A549 (cell line): ENCODE data around the gene KCP. TPM values are rescaled to one million over a fixed set of nuclear protein-coding genes. Genes with fewer than 3 reads are reported as not detected.
A peak's percentile ranks its signal among the peaks of the same experiment; 100 is the strongest.

ENCODE experiments used
- ATAC-seq, 2 experiments: fragments of 200-7000 bp in 1 of 2; fragments of >200 bp in 1 of 2; cut with Nextera tagmentation in 1 of 2; cut with Tn5 transposase in 1 of 2; 3 replicates each; pipeline versions ENCODE4 v1.8.0 to v1.9.1; 2018 to 2020; ENCODE audit warnings: mild to moderate bottlenecking in 1 of 2, moderate library complexity in 1 of 2
- CTCF ChIA-PET: fragments of 300-600 bp; sonication (Branson Sonifier 250); formaldehyde crosslinking; extraction: SDS; loops from one replicate; lab custom pipeline; 2021; ENCODE audit warnings: antibody characterized with exemption, inconsistent platforms; lab: Yijun Ruan, JAX
- POLR2A ChIA-PET: fragments of 350-600 bp; formaldehyde crosslinking; extraction: SDS; loops from one replicate; lab custom pipeline; 2021; ENCODE audit warnings: antibody characterized with exemption, inconsistent platforms; lab: Yijun Ruan, JAX
- DNase-seq, 2 experiments: peaks; one replicate each; pipeline versions ENCODE4 v3.0.0 to v3.0.0-alpha.2; 2011 to 2016; ENCODE audit warnings: low read depth in 1 of 2, low spot score in 1 of 2
- FAIRE-seq: peaks from 2 replicates; lab custom pipeline; 2011; peaks lifted over from hg19 to GRCh38; lab: Jason Lieb, UNC
- H3K27ac ChIP-seq, 2 experiments: fragments of >200 bp; sonication (Bioruptor Twin); formaldehyde crosslinking; 3 replicates each; pipeline ENCODE4 v1.5.1; 2016 to 2017
- H3K4me1 ChIP-seq: fragments of >200 bp; sonication (Bioruptor Twin); formaldehyde crosslinking; 3 replicates; pipeline ENCODE4 v1.6.1; 2016
- H3K4me2 ChIP-seq: fragments of >200 bp; sonication (Bioruptor Twin); formaldehyde crosslinking; 3 replicates; pipeline ENCODE4 v1.6.1; 2016
- H3K4me3 ChIP-seq: fragments of >200 bp; sonication (Bioruptor Twin); formaldehyde crosslinking; 3 replicates; pipeline ENCODE4 v1.5.1; 2016
- H3K9me3 ChIP-seq: fragments of >200 bp; sonication (Bioruptor Twin); formaldehyde crosslinking; 3 replicates; pipeline ENCODE4 v1.6.1; 2016
- CHD4 ChIP-seq: fragments of 200-600 bp; sonication (generic); IDR thresholded peaks from 2 replicates; pipeline ENCODE4 v1.6.1; 2016; ENCODE audit warnings: antibody characterized with exemption, mild to moderate bottlenecking, borderline replicate concordance
- EP300 ChIP-seq, 2 experiments: fragments of >200 bp; sonication (Bioruptor Twin); formaldehyde crosslinking; IDR thresholded peaks; 2 replicates in 1 of 2; 3 replicates in 1 of 2; pipeline ENCODE4 v1.6.1; 2016 to 2017
- ESRRA ChIP-seq: fragments of 150-350 bp; IDR thresholded peaks from 2 replicates; pipeline ENCODE4 v1.6.1; 2014; ENCODE audit warnings: mild to moderate bottlenecking, low read length, borderline replicate concordance
- FOSB ChIP-seq: fragments of 250-450 bp; sonication (Bioruptor Pico); IDR thresholded peaks from 2 replicates; pipeline ENCODE4 v1.5.0; 2020; ENCODE audit warnings: mild to moderate bottlenecking, moderate library complexity
- FOSL2 ChIP-seq, 2 experiments: fragments of 450-650 bp in 1 of 2; fragments of >200 bp in 1 of 2; sonication (Bioruptor Twin) in 1 of 2; formaldehyde crosslinking; IDR thresholded peaks; 2 replicates each; pipeline versions ENCODE4 v1.5.0 to v1.6.1; 2016 to 2020; ENCODE audit warnings: mild to moderate bottlenecking in 1 of 2, moderate library complexity in 1 of 2
- GATA3 ChIP-seq: IDR thresholded peaks from 2 replicates; pipeline ENCODE4 v1.6.1; 2012; ENCODE audit warnings: borderline replicate concordance
- HDAC2 ChIP-seq: fragments of 200-600 bp; sonication (generic); IDR thresholded peaks from 2 replicates; pipeline ENCODE4 v1.6.1; 2016
- HOXA7 ChIP-seq: fragments of 250-450 bp; sonication (Bioruptor Pico); IDR thresholded peaks from 2 replicates; pipeline ENCODE4 v1.5.0; 2020; ENCODE audit warnings: mild to moderate bottlenecking, moderate library complexity
- HOXB13 ChIP-seq: fragments of 250-450 bp; sonication (Bioruptor Pico); IDR thresholded peaks from 2 replicates; pipeline ENCODE4 v1.5.0; 2020; ENCODE audit warnings: low read depth, mild to moderate bottlenecking, moderate library complexity
- JUNB ChIP-seq: fragments of >200 bp; sonication (Bioruptor Twin); formaldehyde crosslinking; IDR thresholded peaks from 2 replicates; pipeline ENCODE4 v1.6.1; 2016
- KDM1A ChIP-seq: fragments of 200-600 bp; sonication (generic); IDR thresholded peaks from 2 replicates; pipeline ENCODE4 v1.6.1; 2016; ENCODE audit warnings: low read depth, mild to moderate bottlenecking
- MAZ ChIP-seq: fragments of 150-350 bp; IDR thresholded peaks from 2 replicates; pipeline ENCODE4 v1.6.1; 2014; ENCODE audit warnings: antibody characterized with exemption, low read depth, low read length, borderline replicate concordance
- MYC ChIP-seq: IDR thresholded peaks from 2 replicates; pipeline ENCODE4 v1.6.1; 2012; ENCODE audit warnings: mild to moderate bottlenecking, inconsistent platforms, low read length, improper control_type of control experiment, borderline replicate concordance
- NPAS2 ChIP-seq: fragments of 250-450 bp; sonication (Bioruptor Pico); IDR thresholded peaks from 2 replicates; pipeline ENCODE4 v1.8.0; 2022; ENCODE audit warnings: mild to moderate bottlenecking, moderate library complexity, borderline replicate concordance
- NR3C1 ChIP-seq: fragments of >200 bp; sonication (Bioruptor Twin); formaldehyde crosslinking; IDR thresholded peaks from 3 replicates; pipeline ENCODE4 v1.6.1; 2017
- PHF8 ChIP-seq: fragments of 200-600 bp; sonication (generic); IDR thresholded peaks from 2 replicates; pipeline ENCODE4 v1.6.1; 2016; ENCODE audit warnings: low read depth, mild to moderate bottlenecking, antibody characterized with exemption, moderate library complexity, borderline replicate concordance
- POLR2AphosphoS2 ChIP-seq: conservative IDR thresholded peaks from 2 replicates; pipeline ENCODE4 v1.6.1; 2012; ENCODE audit warnings: low read length, improper control_type of control experiment, inconsistent platforms
- RAD21 ChIP-seq, 2 experiments: fragments of >200 bp in 1 of 2; sonication (Bioruptor Twin) in 1 of 2; formaldehyde crosslinking in 1 of 2; IDR thresholded peaks in 1 of 2; conservative IDR thresholded peaks in 1 of 2; 2 replicates in 1 of 2; 3 replicates in 1 of 2; pipeline ENCODE4 v1.6.1; 2012 to 2018; ENCODE audit warnings: inconsistent platforms in 1 of 2
- RARB ChIP-seq: fragments of 250-450 bp; sonication (Bioruptor Pico); IDR thresholded peaks from 2 replicates; pipeline ENCODE4 v1.8.0; 2021; ENCODE audit warnings: mild to moderate bottlenecking, moderate library complexity
- RFX5 ChIP-seq: fragments of 450-650 bp; IDR thresholded peaks from 2 replicates; pipeline ENCODE4 v1.7.1; 2014; ENCODE audit warnings: antibody characterized with exemption, mild to moderate bottlenecking, moderate library complexity
- SMC3 ChIP-seq: fragments of >200 bp; sonication (Bioruptor Twin); formaldehyde crosslinking; IDR thresholded peaks from 3 replicates; pipeline ENCODE4 v1.6.1; 2018; ENCODE audit warnings: inconsistent platforms
- ZSCAN20 ChIP-seq: fragments of 250-450 bp; sonication (Bioruptor Pico); IDR thresholded peaks from 2 replicates; pipeline ENCODE4 v1.8.0; 2022; ENCODE audit warnings: mild to moderate bottlenecking, moderate library complexity
- WGBS: methylation state at CpG from one replicate; pipeline ENCODE4 v1.1.6; 2017; ENCODE audit errors: missing lambda C conversion rate; 5-methylcytosine and 5-hydroxymethylcytosine counted together
- polyA plus RNA-seq, 4 experiments: library from polyadenylated mRNA; depleted of rRNA in 3 of 4; stranded (reverse); fragments of >200 nt; fragmentation: RNase III in 1 of 4; extraction: RNeasy Plus Mini Kit Qiagen cat#74134 plus additional on column Dnase treatment in 1 of 4; gene quantifications; 2 replicates in 3 of 4; 3 replicates in 1 of 4; pipeline ENCODE4 v1.2.3, GENCODE V29; 2011 to 2017
- TF ChIP-seq, protein P1 (sequence below): fragments of 250-450 bp; sonication (Bioruptor Pico); IDR thresholded peaks from 2 replicates; pipeline ENCODE4 v1.5.0; 2020; ENCODE audit warnings: low read depth, mild to moderate bottlenecking, moderate library complexity
- TF ChIP-seq, protein P2 (sequence below): fragments of >200 bp; sonication (Bioruptor Twin); formaldehyde crosslinking; IDR thresholded peaks from 3 replicates; pipeline ENCODE4 v1.6.1; 2016

The KCP gene
- polyA plus RNA-seq, 2 of the 4 experiments (the other 2 are of a cell fraction): 0.14 TPM; not detected in 1

DNA sequence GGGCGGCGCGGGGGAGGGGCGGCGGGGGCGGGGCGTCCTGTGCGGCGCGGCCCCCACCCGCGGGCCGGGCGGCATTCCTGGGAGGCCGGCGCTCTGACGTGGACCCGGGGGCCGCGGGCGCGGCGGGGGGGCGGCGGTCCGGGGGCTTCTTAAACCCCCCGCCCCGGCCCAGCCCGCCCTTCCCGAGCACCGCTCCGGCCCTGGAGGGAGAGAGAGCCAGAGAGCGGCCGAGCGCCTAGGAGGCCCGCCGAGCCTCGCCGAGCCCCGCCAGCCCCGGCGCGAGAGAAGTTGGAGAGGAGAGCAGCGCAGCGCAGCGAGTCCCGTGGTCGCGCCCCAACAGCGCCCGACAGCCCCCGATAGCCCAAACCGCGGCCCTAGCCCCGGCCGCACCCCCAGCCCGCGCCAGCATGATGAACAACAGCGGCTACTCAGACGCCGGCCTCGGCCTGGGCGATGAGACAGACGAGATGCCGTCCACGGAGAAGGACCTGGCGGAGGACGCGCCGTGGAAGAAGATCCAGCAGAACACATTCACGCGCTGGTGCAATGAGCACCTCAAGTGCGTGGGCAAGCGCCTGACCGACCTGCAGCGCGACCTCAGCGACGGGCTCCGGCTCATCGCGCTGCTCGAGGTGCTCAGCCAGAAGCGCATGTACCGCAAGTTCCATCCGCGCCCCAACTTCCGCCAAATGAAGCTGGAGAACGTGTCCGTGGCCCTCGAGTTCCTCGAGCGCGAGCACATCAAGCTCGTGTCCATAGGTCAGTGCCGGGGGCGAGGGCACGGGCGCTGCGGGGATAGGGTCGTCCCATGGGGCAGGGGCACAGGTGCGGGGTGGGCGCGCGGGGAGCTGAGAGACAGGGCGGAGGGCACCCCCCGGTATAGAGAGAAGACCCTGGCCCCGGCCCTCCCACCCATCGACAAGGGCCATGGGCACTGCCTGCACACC is 80.0 kb downstream of the KCP start, which contains the start of gene FLNC:
TSS of gene FLNC (plus strand) at position 176 of the 947 bp plus-strand sequence. CDS start at position 408, 232 bp downstream.
- H3K27ac ChIP-seq: peak within 1 kb of the TSS; percentile 60 to 84; a peak in 5 of 6 replicates
- no peak for FAIRE-seq
- peak in 1 of 2 experiments; percentile 36; a peak in 3 of 6 replicates for ATAC-seq
- no peaks in the 10 kb centered on the region for H3K9me3 ChIP-seq
- TF ChIP-seq, protein P1, sequence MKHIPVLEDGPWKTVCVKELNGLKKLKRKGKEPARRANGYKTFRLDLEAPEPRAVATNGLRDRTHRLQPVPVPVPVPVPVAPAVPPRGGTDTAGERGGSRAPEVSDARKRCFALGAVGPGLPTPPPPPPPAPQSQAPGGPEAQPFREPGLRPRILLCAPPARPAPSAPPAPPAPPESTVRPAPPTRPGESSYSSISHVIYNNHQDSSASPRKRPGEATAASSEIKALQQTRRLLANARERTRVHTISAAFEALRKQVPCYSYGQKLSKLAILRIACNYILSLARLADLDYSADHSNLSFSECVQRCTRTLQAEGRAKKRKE (CRISPR knock-in tag): no peak
- TF ChIP-seq ZSCAN20 (no peak), MYC (no peak), MAZ (no peak), JUNB (no peak), RAD21 (conservative IDR thresholded peaks at IDR 0.05 in 1 of 2, IDR thresholded peaks at IDR 0.05 in 1 of 2) (no peak), FOSB (no peak)
- ChIA-PET CTCF (no interaction called here), POLR2A (no interaction called here)
- WGBS: 86% methylated on average over 26 of the region's 109 CpGs
- peak within 1 kb of the TSS; percentile 54 for H3K4me3 ChIP-seq
- H3K4me2 ChIP-seq: peak within 1 kb of the TSS; percentile 95
- peaks cover 53% of the 10 kb centered on the region for H3K4me1 ChIP-seq
- DNase-seq: no peak

DNA sequence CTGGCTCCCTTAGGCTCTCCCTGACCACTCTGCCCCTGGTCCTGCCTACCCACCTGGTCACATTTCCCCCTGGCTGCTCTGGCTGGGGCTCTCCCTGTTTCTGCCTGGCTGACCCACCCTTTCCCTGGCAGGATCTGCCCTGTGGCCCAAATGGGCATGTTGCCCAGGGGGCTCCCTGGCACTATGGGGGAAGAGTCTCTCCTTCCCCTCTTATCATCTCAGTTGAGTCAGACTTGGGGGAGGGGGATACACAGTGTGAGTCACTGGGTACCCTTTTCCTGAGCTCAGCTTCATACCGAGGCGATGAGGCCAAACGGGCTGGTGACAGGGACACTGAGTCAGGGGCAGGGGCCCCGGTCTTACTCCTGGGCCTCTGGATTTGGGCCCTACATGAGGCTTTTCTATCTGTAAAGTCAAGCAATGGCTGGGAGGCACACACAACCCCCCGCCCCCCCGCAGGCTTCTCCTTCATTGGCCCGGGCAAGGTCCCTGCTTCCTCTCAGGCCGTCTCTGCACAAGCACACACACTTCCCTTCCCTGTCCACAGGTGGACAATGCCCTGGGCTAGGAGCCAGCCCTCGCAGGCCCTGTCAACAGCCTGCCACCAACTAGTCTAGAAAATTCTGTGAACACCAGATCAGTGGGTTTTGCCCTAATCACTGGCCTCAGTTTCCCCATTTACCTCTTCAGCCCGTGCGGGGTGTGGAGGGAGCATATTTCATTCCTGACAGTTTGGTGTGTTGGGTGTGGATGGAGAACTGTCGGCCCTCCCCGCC is 80.9 kb downstream of the KCP start:
- FAIRE-seq: no peak
- POLR2A ChIA-PET: no interaction called here
- peak overlapping the region; percentile 95 for H3K4me2 ChIP-seq

DNA sequence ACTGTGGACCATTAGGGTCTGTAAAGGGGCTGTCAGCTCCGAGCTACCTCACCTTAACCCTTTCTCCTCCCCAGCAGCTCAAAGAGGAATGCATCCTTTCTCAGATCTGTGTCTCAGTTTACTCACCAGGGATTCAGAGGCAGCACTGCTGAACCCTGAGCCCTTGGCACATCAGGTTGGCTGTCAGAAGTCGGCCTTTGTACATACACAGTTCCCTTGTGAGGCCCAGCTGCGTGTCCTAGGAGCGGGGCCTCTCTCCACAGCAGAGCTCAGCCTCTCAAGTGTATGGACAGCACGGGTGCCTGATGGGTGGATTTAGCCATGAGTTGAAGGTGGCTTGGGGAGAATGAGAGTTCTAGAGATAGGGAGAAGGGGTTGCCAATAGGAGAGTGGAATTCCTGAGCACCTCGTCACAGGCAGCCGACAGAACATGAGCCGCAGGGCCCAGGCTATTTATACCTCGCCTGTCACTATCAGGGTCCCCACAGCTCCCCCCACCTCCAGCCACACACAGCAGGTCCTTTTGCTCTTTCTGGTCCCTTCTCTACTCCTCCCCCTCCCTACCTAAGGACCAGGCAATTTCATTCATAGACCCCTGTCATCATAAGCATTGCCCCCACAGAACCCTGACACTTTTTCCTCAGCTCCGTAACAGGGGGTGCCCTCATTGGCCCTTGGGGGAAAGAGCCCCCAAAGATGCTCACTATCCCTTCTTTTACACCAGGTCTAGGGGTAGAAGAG is 82.4 kb downstream of the KCP start:
- peak overlapping the region; percentile 1 to 75; a peak in 4 of 6 replicates for H3K27ac ChIP-seq
- TF ChIP-seq ESRRA (no peak), NR3C1 (no peak), JUNB (no peak), ZSCAN20 (no peak), KDM1A (no peak), HOXB13 (CRISPR knock-in tag) (no peak), HDAC2 (no peak), POLR2AphosphoS2 (no peak), RARB (CRISPR knock-in tag) (no peak), SMC3 (no peak), EP300 (IDR thresholded peaks at IDR 0.05) (no peak), CHD4 (no peak), NPAS2 (CRISPR knock-in tag) (no peak), MYC (no peak), HOXA7 (CRISPR knock-in tag) (no peak)
- TF ChIP-seq, protein P1 (CRISPR knock-in tag): no peak
- TF ChIP-seq, protein P2, sequence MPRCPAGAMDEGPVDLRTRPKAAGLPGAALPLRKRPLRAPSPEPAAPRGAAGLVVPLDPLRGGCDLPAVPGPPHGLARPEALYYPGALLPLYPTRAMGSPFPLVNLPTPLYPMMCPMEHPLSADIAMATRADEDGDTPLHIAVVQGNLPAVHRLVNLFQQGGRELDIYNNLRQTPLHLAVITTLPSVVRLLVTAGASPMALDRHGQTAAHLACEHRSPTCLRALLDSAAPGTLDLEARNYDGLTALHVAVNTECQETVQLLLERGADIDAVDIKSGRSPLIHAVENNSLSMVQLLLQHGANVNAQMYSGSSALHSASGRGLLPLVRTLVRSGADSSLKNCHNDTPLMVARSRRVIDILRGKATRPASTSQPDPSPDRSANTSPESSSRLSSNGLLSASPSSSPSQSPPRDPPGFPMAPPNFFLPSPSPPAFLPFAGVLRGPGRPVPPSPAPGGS: no peak
- no peak overlapping the region for H3K4me3 ChIP-seq
- H3K4me1 ChIP-seq: peaks cover 46% of the 10 kb centered on the region
- no peak for DNase-seq
- H3K9me3 ChIP-seq: no peaks in the 10 kb centered on the region
- no peak overlapping the region for H3K4me2 ChIP-seq
- whole genome bisulfite sequencing: 63% methylated on average over 10 of the region's 10 CpGs
- ATAC-seq: peak; percentile 8 to 19; a peak in 5 of 6 replicates
- FAIRE-seq: no peak
- POLR2A ChIA-PET: interaction anchor here (0.5 kb wide), 1 partner anchor 51 kb away, joined by 3 read pairs; no protein-coding TSS in a partner anchor
- CTCF ChIA-PET: interaction anchor here (1.0 to 1.8 kb wide), 2 partner anchors 14 to 53 kb away, joined by 5 read pairs; no protein-coding TSS in a partner anchor

More for the DNA sequence above, 80.9 kb downstream of the KCP start:
- DNase-seq (no peak), ATAC-seq (no peak)
- no peaks in the 10 kb centered on the region for H3K9me3 ChIP-seq
- peaks cover 53% of the 10 kb centered on the region for H3K4me1 ChIP-seq
- H3K27ac ChIP-seq: peak overlapping the region; percentile 60 to 84; a peak in 5 of 6 replicates
- peak overlapping the region; percentile 54 for H3K4me3 ChIP-seq
- 28% methylated on average over 7 of the region's 13 CpGs for WGBS
- TF ChIP-seq RFX5 (no peak), PHF8 (no peak), FOSL2 (IDR thresholded peaks at IDR 0.05) (no peak), FOSL2 (CRISPR knock-in tag; IDR thresholded peaks at IDR 0.05) (0 out of 2 replicates have a peak, but pooled peaks have one; percentile 24), GATA3 (no peak)
- CTCF ChIA-PET: interaction anchor here (0.8 kb wide), 1 partner anchor 28 kb away, joined by 3 read pairs; no protein-coding TSS in a partner anchor
